ENCODE results near the gene MYT1.

The MYT1 gene

DNA sequence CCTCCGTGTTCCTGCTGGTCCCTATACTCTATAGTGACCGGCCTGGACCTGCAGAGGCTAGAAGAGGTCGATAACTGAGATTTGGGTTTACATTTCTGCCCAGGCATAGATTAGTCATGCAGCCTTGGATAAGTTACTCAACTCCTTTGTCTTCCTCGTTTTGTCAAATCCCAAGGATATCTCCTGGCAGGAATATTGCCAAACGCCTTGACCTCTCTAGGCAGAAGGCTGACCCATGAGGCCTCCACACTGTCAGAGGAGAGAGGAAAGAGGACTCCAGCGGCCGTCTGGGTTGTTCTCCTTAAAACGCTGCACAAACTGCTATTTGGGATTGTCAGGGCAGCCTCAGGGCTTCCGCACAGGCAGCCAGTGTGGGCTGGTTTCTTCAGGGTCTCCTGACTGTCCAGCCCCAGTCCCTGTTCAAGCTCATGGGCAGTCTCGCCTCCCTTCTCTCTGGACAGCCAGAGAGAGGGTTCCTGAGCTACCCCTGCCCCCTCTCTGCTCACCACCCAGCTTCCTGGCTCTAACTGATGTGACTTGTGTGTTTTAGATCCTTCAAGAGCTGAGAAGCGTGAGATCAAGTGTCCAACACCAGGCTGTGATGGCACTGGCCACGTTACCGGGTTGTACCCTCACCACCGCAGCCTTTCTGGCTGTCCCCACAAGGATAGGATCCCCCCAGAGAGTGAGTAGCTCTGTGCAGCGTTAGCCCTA, 46.6 kb downstream of the MYT1 start:
- TF ChIP-seq, protein P1, sequence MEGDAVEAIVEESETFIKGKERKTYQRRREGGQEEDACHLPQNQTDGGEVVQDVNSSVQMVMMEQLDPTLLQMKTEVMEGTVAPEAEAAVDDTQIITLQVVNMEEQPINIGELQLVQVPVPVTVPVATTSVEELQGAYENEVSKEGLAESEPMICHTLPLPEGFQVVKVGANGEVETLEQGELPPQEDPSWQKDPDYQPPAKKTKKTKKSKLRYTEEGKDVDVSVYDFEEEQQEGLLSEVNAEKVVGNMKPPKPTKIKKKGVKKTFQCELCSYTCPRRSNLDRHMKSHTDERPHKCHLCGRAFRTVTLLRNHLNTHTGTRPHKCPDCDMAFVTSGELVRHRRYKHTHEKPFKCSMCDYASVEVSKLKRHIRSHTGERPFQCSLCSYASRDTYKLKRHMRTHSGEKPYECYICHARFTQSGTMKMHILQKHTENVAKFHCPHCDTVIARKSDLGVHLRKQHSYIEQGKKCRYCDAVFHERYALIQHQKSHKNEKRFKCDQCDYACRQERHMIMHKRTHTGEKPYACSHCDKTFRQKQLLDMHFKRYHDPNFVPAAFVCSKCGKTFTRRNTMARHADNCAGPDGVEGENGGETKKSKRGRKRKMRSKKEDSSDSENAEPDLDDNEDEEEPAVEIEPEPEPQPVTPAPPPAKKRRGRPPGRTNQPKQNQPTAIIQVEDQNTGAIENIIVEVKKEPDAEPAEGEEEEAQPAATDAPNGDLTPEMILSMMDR (conservative IDR thresholded peaks at IDR 0.05; ENCODE audit: low read depth): no peak
- H3K27ac ChIP-seq: no peak overlapping the region
- POLR2A ChIA-PET (ENCODE audit: low non-redundant PET): interaction anchor here (0.6 kb wide), 1 partner anchor 12 kb away, joined by 3 read pairs; no protein-coding TSS in a partner anchor
- CTCF ChIA-PET: no interaction called here
- DNase-seq (ENCODE audit: low spot score): no peak

DNA sequence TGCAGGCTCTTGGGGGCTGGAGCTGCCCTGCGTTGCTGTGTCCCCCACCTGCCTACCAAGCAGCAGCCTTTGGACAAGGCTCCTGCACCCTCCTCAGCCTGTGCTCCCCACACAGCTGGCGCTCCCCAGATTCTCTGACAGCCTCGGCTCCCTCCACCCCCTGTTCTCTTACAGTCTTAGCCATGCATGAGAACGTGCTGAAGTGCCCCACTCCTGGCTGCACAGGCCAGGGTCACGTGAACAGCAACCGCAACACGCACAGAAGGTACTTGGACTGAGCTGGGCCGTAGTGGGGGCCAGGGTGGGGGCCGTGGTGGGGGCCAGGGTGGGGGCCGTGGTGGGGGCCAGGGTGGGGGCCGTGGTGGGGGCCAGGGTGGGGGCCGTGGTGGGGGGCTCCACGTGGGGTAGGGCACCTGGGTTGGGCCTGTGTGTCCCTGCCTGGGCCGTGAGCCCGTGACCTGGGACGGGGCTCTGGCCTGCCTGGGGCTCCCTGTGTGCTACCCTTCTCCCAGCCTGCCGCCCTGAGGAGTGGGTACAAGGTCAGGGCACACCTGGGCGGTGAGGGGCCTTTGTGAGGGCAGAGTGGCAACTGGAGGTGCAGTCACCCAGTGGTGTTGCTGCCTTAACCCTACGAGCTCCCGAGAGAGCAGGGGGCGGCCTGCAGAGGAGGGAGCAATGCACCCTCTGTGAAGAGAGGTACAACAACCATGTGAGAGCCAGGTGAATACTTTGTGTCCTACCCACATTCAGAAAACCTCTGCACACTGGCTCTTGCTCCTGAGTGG, 47.8 kb downstream of the MYT1 start:
- no peak for DNase-seq (ENCODE audit: low spot score)
- H3K27ac ChIP-seq: no peak overlapping the region
- TF ChIP-seq, protein P1 (conservative IDR thresholded peaks at IDR 0.05; ENCODE audit: low read depth): no peak
- ChIA-PET POLR2A (ENCODE audit: low non-redundant PET) (no interaction called here), CTCF (no interaction called here)

DNA sequence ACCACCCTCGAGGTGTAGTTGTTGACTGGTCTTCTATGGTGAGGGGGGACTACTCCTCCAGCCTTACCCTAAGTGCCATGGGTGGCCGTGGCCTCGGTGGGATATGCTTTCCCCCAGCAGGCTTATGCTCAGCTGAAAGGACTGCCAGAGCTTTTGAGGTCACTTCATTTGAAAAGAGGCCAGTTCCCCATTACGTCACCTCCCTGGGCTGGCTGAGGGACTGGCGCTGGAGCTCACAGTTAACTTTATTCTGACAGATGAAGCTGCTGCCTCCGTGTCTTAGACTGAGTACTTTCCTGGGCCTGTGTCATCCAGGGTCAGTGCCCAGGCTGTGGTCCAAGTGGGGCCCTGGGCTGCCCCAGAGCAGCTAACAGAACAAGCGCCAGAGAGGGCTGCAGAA, 48.5 kb downstream of the MYT1 start:
- POLR2A ChIA-PET (ENCODE audit: low non-redundant PET): no interaction called here
- DNase-seq (ENCODE audit: low spot score): no peak
- CTCF ChIA-PET: no interaction called here
- TF ChIP-seq, protein P1 (conservative IDR thresholded peaks at IDR 0.05; ENCODE audit: low read depth): no peak
- no peak overlapping the region for H3K27ac ChIP-seq

DNA sequence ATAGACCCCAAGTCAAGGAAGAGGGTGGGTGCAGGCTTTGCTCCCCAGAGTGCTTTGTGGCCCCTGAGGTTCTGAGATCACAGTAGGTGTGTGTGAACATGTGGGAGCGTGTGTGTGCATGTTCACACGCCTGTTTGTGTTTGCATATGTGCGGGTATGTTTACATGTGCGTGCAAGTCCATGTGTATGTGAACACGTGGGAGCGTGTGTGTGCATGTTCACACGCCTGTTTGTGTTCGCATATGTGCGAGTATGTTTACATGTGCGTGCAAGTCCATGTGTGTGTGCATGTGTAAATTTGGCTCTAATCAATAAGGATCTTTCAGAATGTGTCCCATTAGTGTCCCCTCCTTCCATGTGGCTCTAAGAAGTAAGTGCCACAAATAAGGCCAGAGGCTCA, 49.9 kb downstream of the MYT1 start:
- TF ChIP-seq, protein P1 (conservative IDR thresholded peaks at IDR 0.05; ENCODE audit: low read depth): no peak

DNA sequence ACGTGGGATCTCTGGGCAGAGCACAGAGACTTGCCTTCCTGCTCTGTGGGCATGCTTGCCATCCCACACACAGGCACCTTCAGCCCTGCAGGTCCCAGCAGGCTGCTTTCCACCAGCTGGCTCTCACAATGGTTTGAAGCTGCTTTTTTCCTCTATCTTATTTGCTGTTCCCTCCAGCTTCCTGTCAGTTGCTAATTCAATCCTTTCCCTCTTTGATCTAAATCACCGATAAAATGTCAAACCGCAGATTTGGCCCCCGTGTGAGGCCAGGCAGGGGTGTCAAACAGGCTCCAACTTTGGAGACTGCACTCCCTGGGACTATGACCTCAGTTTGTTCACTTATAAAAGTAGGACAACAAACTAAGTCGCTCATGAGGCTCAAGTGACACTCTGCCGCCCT, 50.7 kb downstream of the MYT1 start:
- ChIA-PET POLR2A (ENCODE audit: low non-redundant PET) (interaction anchor here (0.6 kb wide), 1 partner anchor 26 kb away, joined by 3 read pairs; no protein-coding TSS in a partner anchor), CTCF (interaction anchor here (0.6 kb wide), 2 partner anchors 67 to 299 kb away, joined by 3 read pairs; no protein-coding TSS in a partner anchor)
- no peak for DNase-seq (ENCODE audit: low spot score)
- H3K27ac ChIP-seq: 0 out of 2 replicates have a peak overlapping the region, but pooled peaks have one; percentile 0
- TF ChIP-seq, protein P1 (conservative IDR thresholded peaks at IDR 0.05; ENCODE audit: low read depth): no peak

More for the DNA sequence above, 49.9 kb downstream of the MYT1 start:
- no peak overlapping the region for H3K27ac ChIP-seq
- no peak for DNase-seq (ENCODE audit: low spot score)
- ChIA-PET POLR2A (ENCODE audit: low non-redundant PET) (no interaction called here), CTCF (interaction anchor here (0.6 kb wide), 1 partner anchor 66 kb away, joined by 3 read pairs; no protein-coding TSS in a partner anchor)

DNA sequence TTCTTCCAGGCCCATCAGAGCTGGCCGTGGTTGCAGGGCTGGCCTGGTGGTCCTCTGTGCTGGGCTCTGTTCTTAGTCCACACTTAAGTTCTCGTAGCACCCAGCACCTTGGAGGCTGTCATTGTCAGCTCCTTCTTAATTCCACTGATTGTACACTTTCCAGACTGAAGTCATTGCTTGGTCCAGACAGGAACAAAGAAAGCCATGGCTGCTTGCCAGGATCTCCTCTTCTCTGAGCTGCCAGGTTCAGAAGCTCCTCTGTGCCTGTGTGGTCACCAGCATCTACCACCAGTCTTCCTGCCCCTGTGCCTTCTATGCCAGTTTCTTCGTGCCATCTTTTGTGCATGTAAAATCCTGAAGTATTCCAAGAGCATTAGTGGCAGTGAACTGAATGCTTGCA, 51.8 kb downstream of the MYT1 start:
- ChIA-PET POLR2A (ENCODE audit: low non-redundant PET) (interaction anchor here (0.6 kb wide), 1 partner anchor 20 kb away, joined by 3 read pairs; no protein-coding TSS in a partner anchor), CTCF (no interaction called here)
- DNase-seq (ENCODE audit: low spot score): no peak

More for the DNA sequence above, 51.8 kb downstream of the MYT1 start:
- no peak overlapping the region for H3K27ac ChIP-seq
- TF ChIP-seq, protein P1 (conservative IDR thresholded peaks at IDR 0.05; ENCODE audit: low read depth): no peak

All from RWPE1 (cell line).